ENCODE results near the gene KRTAP8-1.

Gene KRTAP8-1, protein sequence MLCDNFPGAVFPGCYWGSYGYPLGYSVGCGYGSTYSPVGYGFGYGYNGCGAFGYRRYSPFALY

DNA sequence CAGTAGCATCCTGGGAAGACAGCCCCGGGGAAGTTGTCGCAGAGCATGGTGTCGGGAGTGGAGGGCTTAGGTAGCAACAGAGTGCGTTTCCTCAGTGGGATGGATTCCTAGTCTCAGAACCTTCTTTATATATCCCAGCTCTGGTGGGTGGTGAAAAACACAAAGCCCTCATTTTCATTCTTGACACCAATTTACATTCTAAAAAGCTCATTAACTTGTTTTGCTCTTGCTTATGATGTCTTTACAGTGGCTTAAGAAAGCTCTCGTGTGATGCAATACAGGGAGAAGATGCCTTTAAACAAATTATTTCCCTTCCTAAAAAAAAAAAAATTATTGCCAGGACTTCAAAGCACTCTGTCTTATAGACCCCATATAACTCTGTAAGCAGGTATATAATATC is at the start of gene KRTAP8-1:
Gene KRTAP8-1 (minus strand): TSS at position 101 of the 400 bp plus-strand sequence. CDS start 54 bp downstream, at position 47.
- TF ChIP-seq, protein P1, sequence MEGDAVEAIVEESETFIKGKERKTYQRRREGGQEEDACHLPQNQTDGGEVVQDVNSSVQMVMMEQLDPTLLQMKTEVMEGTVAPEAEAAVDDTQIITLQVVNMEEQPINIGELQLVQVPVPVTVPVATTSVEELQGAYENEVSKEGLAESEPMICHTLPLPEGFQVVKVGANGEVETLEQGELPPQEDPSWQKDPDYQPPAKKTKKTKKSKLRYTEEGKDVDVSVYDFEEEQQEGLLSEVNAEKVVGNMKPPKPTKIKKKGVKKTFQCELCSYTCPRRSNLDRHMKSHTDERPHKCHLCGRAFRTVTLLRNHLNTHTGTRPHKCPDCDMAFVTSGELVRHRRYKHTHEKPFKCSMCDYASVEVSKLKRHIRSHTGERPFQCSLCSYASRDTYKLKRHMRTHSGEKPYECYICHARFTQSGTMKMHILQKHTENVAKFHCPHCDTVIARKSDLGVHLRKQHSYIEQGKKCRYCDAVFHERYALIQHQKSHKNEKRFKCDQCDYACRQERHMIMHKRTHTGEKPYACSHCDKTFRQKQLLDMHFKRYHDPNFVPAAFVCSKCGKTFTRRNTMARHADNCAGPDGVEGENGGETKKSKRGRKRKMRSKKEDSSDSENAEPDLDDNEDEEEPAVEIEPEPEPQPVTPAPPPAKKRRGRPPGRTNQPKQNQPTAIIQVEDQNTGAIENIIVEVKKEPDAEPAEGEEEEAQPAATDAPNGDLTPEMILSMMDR (IDR thresholded peaks at IDR 0.05; ENCODE audit: insufficient read depth, low read length, missing control alignments), result no peak
- H3K4me3 ChIP-seq (ENCODE audit: low read depth, low read length), result no peak within 1 kb of the TSS
- no peak for DNase-seq (ENCODE audit: low read depth, low spot score)
- POLR2A ChIA-PET, result no interaction called here
- CTCF ChIA-PET, result no interaction called here

DNA sequence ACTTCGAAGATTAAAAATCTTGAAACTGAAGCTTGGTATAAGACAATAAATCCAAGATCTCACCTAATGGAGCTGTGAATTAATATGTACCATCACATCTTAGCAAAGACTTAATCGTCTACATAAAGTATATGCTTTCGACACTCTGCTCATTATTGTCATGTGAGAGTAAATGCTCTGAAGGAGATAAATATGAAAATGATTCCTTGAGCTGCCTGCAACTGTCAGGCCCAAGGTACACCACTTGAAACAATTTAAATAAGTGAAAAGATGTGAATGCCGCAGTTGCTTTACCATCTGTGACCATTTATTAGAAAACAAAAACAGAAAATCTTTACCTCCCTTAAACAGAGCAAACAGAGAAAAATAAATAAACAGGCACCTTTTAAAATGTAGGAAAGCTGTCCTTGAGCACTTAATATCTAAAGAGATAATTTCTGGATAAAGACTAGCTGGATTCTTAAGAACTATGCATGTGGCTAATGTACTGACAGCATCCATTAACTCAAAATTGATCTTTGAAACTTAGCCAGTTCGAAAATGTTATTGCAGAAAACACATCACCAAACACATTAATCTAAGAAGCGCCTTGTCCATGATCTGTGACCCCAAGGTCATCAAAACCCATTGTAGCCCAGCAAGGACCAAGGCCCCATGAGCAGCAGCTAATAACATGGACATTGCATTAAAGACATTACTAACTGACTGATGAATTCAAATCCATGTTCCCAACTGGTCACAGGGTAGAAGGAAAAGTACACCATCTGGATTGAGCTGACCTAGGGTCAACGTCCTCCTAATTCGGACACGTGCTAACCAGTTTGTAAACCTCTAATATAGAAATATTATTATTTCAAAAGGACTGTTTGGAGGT is 34.8 kb upstream of the KRTAP8-1 start:
- TF ChIP-seq, protein P1 (IDR thresholded peaks at IDR 0.05; ENCODE audit: insufficient read depth, low read length, missing control alignments), result no peak
- DNase-seq (ENCODE audit: low read depth, low spot score), result no peak
- POLR2A ChIA-PET, result no interaction called here
- no peak overlapping the region for H3K4me3 ChIP-seq (ENCODE audit: low read depth, low read length)
- CTCF ChIA-PET, result no interaction called here

DNA sequence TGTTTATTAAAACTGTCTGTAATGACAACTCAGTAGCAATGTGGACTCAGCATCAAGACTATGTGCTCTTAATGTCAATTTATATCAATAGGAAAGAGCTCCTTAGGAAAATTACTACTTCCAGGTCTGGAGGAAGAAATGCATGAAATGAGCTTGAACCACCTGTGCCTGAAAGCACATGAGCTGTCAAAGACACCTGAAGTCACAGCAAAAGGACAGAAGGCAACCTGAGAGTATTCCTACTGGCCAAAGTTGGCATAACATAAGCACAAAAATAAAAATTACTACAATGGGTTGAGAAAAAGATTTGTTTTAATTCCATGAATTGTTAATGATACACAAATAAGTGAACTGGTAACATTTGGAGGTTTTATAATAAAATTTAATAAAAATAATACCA is 29.9 kb upstream of the KRTAP8-1 start:
- no peak for DNase-seq (ENCODE audit: low read depth, low spot score)
- CTCF ChIA-PET, result no interaction called here
- POLR2A ChIA-PET, result no interaction called here
- H3K4me3 ChIP-seq (ENCODE audit: low read depth, low read length), result no peak overlapping the region
- TF ChIP-seq, protein P1 (IDR thresholded peaks at IDR 0.05; ENCODE audit: insufficient read depth, low read length, missing control alignments), result no peak

DNA sequence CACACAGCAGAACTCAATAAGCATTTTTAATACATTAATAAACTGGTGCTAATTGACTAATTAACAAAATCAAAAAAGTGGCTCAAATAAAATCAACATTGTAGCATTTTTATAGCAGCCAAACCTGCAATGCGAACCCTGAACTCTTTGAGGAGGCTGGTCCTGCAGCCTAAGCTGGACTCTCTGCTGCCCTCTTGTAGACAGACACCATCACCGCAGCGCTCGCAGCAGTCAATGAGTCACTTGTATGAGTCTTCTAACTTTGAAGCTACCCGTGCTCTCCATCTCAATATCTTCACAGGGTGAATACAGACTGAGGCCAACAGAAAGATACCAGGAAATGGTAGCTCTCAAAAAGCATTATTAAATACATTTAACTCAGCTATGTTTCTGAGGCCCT is 26.2 kb upstream of the KRTAP8-1 start:
- ChIA-PET CTCF (interaction anchor here (0.6 kb wide), 1 partner anchor 93 kb away, joined by 3 read pairs; no protein-coding TSS in a partner anchor), POLR2A (no interaction called here)
- no peak overlapping the region for H3K4me3 ChIP-seq (ENCODE audit: low read depth, low read length)
- no peak for DNase-seq (ENCODE audit: low read depth, low spot score)
- TF ChIP-seq, protein P1 (IDR thresholded peaks at IDR 0.05; ENCODE audit: insufficient read depth, low read length, missing control alignments), result no peak

DNA sequence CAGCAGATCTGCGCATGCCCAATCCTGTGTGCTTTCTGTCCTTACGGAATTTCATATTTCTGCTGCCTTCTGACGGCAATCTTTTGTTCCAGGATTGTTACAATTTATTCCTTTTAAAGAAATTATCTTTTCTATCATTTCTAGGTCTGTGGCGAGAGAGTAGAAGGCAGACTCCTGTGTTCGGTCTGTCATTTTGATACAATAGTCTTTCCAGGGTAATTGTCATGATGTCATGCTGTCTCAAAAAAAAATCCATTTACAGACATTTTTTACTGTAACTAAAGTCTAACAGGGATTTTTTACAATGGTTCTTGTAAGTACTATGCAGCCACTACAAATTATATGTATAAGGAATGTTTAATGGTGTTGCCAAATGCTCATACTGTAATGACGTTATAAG is 25.5 kb upstream of the KRTAP8-1 start:
- CTCF ChIA-PET, result no interaction called here
- POLR2A ChIA-PET, result no interaction called here
- TF ChIP-seq, protein P1 (IDR thresholded peaks at IDR 0.05; ENCODE audit: insufficient read depth, low read length, missing control alignments), result no peak
- H3K4me3 ChIP-seq (ENCODE audit: low read depth, low read length), result no peak overlapping the region
- DNase-seq (ENCODE audit: low read depth, low spot score), result no peak

DNA sequence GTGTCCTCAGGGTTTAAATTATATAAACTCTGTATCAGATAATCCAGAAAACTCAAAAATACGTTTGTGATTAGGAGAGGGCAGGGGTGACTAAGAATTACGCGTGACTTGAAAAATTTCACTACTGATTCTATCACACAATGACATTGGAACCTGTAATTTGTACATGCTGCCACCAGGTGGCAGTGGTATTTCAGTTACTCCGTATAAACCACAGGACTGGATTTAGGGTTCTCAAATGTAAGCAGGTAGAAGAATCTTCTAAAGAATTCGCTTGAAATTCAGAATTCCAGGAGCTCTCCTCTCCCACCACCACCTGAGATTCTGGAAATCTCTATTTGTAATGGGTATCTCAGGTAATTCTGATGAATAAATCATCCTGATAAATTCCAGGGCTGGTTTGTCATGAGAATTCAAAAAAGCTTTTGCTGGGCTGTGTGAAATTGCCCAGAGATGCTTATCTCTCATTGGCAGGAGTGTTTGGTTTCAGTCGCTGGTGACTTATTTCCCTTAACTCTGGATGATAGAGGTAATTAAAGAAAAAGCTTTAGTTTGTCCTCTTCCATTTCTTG is 18.2 kb upstream of the KRTAP8-1 start:
- no peak overlapping the region for H3K4me3 ChIP-seq (ENCODE audit: low read depth, low read length)
- no peak for DNase-seq (ENCODE audit: low read depth, low spot score)
- TF ChIP-seq, protein P1 (IDR thresholded peaks at IDR 0.05; ENCODE audit: insufficient read depth, low read length, missing control alignments), result peak; percentile 9
- CTCF ChIA-PET, result no interaction called here
- POLR2A ChIA-PET, result no interaction called here

Data from AG04449 (cell line).